ENCODE measurements around the gene LHX3.
"Not testable (repeated sequence)": the region's sequence is repeated elsewhere in the genome, so short reads cannot be mapped to it uniquely, and the experiment has no call there.

The LHX3 gene

GRCh38 chr9:136153381-136154065 lies 51.4 kb downstream of the LHX3 start:
- no peak for DNase-seq (ENCODE audit: low read depth in 2 of 2)

GRCh38 chr9:136152931-136153330 lies 52.0 kb downstream of the LHX3 start:
- DNase-seq (ENCODE audit: low read depth in 2 of 2), result no peak

GRCh38 chr9:136152543-136152866 lies 52.4 kb downstream of the LHX3 start:
- no peak for DNase-seq (ENCODE audit: low read depth in 2 of 2)

GRCh38 chr9:136151848-136152542 lies 52.9 kb downstream of the LHX3 start:
- DNase-seq (ENCODE audit: low read depth in 2 of 2), result no peak

GRCh38 chr9:136151214-136151804 lies 53.6 kb downstream of the LHX3 start:
- no peak for DNase-seq (ENCODE audit: low read depth in 2 of 2)

GRCh38 chr9:136150664-136151213 lies 54.2 kb downstream of the LHX3 start:
- DNase-seq (ENCODE audit: low read depth in 2 of 2), result not testable (repeated sequence)

GRCh38 chr9:136149853-136150252 lies 55.1 kb downstream of the LHX3 start:
- DNase-seq (ENCODE audit: low read depth in 2 of 2), result no peak

GRCh38 chr9:136149337-136149736 lies 55.6 kb downstream of the LHX3 start:
- DNase-seq (ENCODE audit: low read depth in 2 of 2), result no peak

- no peak for DNase-seq (ENCODE audit: low read depth in 2 of 2)
Measured at GRCh38 chr9:136148766-136149165, 56.2 kb downstream of the LHX3 start.

GRCh38 chr9:136147890-136148714 lies 56.8 kb downstream of the LHX3 start:
- no peak for DNase-seq (ENCODE audit: low read depth in 2 of 2)

GRCh38 chr9:136147038-136147889 lies 57.7 kb downstream of the LHX3 start:
- DNase-seq (ENCODE audit: low read depth in 2 of 2), result no peak

All from activated CD8-positive, alpha-beta memory T cell treated with anti-CD3 and anti-CD28 coated beads for 4 hours (primary cell).